LHCN-M2 (cell line): ENCODE measurements around the gene SREBF2. TPM values are rescaled to one million over a fixed set of nuclear protein-coding genes. Genes with fewer than 3 reads are reported as not detected.
A peak's percentile ranks its signal among the peaks of the same experiment; 100 is the strongest.

Experiments
- DNase-seq: peaks from one replicate; pipeline ENCODE4 v3.0.0-alpha.2; 2012; ENCODE audit warnings: low read depth
- total RNA-seq: library from RNA; depleted of rRNA; stranded (reverse); fragments of >200 nt; gene quantifications from 2 replicates; pipeline ENCODE4 v1.2.3, GENCODE V29; 2014

SREBF2 gene
- total RNA-seq, 1 experiment from 2014 or later: 42.1 TPM

DNA sequence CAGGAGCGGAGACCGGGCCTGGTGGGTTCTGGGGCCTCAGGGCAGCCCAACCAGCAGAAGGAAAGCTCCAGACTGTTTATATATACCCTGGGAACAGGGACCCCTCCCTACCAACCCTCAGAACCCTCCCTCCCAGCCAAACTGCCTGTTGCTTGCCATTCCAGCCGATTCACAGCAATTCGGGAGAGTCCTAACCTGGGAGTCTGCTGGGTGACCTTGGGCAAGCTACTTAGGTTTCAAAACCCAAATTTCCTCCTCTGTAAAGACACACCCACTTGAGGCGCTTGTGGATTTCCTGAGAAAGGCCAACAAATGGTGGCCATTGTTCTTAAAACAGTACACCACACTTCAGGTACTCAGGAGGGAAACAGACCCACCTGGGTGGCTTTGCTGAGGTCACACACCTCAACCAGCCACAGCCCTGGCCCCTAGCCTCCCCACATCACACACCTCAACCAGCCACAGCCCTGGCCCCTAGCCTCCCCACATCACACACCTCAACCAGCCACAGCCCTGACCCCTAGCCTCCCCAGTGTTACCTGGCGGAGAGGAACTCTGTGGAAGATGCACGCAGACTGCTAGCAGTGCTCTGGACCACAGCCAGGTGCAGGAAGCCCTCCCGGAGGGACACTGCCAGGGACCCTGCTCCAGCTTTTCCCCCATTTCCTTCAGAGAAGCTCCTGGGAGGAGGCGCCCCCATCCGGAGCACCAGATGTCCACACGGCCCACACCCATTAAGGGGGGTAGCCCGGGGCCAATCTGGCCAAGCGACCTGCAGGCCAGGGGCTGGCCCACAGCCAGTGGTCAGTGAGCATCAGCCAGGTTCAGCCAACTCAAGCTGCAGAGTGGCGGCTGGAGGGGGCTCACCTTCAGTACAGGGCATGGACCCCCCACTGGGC is 75.8 kb downstream of the SREBF2 start:
- no peak for DNase-seq

DNA sequence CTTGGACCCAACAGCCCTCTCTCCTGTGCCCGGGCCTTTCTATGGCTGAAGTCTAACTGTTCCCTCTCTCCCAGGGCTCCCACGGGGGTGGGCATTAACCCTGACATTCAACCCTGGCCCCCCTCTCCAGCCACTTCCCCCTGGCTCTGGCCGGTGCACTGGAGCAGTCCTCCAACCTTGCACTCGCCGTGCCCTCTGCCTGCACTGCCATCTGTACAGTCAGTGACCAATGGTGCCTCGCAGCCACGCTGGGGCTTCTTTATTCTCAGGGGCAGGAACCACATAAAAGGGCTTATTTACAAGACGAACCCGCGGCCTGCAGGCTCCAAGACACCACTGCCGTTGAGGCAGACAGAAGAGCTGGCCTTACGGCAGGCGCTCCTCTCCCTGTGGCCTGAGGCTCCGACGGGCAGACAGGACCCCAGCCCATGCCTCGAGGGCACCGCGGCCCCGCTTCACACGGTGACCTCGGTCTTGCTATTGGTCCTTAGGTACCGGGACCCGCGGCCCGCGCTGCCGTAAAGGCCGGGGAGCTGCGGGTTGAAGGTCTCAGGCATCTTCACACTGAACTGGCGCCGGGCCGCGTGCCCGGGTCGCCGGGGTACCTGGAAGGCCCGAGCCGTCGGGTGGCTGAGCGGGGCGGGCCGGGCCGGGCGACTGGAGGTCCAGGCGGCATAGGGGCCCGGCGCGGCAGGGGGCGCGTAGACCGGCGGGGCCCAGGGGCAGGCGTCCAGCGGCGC is 76.6 kb downstream of the SREBF2 start:
- no peak for DNase-seq

DNA sequence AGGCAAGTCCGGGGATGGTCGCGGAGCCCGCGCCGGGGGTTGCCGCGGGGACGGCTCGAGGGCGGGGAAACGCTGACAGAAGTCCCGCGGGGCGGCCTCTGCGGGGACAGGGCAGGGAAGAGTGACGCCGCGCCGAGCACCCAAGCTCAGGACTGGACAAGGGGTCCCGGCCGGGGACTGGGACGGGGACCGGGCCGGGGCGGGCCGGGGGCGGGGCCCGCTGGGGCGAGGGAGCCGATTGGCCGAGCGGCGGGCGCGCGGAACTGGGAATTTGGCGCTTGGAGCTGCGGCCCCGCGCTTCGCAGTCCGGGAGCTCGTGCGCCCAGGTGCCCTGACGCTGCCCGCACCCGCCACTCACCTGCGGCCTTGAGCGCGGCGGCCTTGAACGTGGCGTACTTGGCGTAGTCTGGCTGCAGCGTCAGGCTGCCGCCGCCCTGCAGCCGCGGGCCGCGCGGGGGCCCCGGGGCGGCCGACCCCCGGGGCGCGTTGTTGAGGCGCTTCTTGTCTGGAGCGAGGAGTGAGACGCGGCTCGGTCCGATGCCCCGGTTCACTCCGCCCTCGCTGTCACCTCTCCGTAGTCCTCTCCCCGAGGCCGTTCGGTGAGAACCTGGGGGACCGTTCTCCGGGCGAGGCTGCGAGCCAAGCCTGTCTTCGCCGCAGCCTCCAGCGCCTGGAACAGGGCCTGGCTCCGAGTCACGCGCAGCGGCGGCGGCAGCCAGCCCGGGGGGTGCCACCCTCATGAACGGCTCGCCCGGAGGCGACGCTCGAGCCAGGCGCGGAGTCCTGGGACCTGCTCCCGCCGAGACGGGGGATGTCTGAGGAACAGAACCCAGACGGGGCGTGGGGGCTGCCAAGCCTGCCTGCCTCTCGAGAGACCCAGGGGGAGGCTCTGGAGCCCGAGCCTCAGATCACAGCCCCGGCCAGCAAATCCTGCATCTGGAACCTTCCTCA is 77.4 kb downstream of the SREBF2 start:
- no peak for DNase-seq

DNA sequence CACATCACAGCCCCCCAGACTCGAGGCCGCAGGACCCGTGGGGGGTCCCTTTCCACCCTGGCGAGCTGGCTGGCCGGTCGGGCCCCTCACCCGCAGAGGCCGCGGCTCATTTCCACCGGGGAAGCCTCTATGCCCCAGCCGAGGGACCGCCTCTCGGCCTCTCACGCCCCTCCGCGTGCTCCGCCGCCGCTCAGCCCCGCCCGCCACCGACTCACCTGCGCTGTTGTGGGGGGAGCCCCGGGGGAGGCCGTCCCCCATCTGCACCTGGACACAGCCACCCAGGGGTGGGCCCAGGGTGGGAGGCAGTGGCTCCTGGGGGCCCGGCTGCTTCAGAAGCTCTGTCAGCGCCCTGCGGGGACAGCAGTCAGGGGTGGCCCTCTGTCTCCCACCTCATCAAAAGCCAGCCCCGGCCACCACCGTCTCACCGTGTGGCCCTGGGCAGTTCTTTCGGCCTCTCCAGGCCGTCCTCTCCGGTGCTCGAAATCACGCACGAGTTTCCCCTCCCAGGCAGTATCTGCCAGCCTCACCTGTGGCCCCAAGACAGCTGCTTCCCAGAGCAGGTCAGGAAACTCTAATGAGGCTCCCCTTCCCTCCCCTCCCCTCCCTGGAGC is 78.2 kb downstream of the SREBF2 start:
- no peak for DNase-seq

DNA sequence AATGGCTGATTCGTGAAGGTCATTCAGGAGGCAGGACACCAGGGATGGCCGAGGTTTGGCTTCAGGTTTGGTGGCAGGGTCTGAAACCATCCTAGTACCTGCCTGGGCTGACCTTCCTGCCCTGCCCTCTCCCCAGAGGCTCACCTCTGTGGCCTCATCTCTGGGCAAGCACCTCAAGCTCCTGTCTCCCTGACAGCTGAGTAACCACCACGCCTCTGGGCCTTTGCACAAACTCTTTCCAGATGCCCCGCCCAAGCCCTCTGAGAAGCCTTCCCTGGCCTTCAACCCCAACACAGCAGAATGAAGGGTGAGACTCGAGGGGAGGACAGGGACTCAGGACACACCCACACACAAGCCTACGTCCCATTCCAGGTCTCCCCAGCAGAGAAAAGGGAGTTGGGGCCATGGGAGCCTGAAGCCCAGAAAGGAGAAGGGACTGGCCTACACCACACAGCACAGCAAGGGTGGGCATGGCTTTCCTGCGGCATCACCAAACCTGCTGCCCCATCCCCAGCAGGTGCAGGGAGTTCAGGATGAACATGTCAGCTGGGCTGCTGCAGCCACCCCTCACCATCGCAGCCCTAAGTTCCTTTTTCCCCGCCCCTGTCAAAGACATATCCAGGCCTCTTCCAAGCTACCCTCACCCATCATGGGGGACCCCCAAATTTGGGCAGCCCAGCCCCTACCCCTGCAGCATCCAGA is 79.6 kb downstream of the SREBF2 start:
- no peak for DNase-seq

DNA sequence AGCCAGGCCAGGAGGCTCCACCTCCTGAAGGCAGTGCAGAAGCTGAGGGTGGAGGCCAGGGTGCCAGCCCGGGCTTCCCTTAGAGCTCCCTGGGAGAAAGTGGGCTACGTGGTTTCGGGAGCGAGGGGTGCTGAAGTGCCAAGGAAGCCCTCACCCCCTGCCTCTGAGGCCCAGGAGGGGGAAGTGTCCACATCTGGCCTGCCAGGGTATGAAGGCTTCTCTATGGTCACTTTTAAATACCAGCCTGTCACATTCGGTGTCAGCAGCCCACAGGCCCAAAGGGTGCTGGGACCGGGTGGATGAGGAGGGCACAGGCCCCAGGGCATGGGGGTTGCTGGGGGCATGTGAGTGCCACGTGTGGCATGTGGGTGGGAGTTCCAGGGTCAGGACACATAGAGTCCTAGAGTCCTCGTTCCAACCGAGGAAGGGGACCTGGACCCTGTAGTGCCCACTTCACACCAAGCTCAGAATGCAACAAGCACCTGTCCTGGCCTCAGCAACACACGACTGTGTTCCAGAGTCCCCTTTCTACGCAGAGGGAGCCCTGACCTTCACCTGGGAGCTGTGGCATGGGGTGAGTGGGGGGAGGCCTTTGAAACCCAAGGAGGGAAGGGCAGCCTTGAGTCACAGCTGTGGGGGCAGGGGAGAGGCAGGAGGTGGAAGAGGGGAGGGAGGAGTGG is 80.3 kb downstream of the SREBF2 start:
- no peak for DNase-seq

DNA sequence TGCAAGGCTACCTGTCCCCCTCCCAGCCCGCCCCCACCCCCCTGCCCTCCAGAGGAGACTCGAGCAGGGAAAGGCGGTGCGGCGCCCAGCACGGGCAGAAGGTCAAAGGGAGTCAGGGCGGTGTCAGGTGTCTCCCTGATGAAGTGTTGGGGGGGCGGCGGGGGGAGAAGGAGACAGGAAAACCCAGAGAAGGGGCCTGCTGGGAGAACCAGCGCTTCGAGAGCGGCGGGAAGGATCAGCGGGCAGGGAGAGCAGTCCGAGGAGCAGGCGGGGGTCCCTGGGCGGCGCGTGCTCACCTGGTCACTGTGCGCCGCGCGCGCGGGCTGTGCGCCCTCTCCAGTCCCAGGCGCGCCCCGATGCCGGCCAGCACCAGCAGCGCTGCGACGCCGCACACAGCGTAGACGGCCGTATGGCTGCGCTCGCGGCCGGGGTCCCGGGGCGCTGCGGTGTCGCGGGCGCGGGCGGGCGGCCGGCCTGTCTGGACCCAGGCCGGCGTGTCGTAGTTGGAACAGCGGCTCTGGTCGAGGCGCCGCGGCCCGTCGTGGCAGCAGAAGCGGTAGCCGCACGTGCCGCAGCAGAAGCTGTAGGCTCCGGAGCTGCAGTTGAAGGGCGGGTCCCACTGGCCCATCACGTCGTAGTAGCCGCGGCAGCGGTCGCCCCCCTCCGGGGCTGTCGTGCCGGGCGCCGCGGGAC is 81.1 kb downstream of the SREBF2 start:
- no peak for DNase-seq

DNA sequence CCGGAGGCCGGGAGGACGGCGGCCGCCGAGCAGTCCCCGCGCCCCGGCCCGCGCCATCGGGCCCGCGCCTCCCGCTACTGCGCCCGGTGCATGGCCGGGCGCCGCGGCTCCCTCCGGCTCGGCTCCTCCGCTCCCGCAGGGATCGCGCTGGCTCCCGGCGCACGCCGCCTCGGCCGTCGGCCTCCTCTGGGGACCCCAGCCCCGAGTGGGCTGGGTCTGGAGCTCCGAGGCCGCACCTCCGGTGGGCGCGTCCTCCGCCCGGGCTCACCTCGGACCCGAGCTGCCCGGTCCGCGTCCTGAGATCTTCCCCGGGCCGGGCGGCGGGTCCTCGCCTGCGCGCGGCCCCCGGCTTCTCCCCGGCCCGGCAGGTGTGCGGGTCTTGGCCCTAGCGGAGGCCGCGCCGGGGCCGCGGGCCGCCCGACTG is 81.7 kb downstream of the SREBF2 start:
- DNase-seq: no peak

DNA sequence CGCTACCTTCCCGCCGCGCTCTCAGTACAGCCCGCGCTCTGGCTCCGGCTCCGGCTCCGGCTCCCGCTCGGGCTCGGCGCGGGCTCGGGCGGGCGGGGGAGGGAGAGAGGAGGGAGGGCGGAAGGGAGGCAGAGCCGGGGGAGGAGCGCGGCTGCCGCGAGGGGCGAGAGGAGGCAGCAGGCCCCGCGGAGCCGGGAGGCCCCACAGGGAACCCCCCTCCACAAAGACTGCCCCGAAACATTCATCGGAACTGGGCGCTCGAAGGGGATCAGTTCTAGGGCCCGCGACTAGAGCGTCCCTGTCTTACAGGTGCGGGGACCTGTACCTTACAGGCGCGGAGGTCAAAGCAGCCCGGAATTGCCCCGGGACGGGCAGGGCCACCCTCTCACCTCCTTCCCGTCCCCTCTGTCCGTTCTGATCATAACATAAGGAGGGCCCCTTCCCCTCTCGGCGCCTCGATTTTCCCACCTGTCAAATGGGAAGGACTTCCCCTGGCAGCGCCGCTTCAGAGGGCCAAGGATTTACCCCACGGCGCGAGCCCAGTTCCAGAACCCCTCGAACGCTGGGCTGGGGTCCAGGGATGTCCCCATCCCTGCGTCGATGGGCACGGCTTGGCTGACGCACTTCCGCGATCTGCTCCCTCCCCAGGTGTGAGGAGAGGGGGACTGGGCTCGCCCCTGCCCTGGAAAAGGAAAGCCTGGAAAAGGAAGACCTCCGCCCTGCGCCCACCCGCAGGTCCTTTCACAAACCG is 82.3 kb downstream of the SREBF2 start, which contains the start of gene SHISA8:
Gene SHISA8, minus strand, starts transcription at position 40 of the 751 bp plus-strand sequence. CDS start 407 bp downstream, outside the sequence.
- DNase-seq: no peak

DNA sequence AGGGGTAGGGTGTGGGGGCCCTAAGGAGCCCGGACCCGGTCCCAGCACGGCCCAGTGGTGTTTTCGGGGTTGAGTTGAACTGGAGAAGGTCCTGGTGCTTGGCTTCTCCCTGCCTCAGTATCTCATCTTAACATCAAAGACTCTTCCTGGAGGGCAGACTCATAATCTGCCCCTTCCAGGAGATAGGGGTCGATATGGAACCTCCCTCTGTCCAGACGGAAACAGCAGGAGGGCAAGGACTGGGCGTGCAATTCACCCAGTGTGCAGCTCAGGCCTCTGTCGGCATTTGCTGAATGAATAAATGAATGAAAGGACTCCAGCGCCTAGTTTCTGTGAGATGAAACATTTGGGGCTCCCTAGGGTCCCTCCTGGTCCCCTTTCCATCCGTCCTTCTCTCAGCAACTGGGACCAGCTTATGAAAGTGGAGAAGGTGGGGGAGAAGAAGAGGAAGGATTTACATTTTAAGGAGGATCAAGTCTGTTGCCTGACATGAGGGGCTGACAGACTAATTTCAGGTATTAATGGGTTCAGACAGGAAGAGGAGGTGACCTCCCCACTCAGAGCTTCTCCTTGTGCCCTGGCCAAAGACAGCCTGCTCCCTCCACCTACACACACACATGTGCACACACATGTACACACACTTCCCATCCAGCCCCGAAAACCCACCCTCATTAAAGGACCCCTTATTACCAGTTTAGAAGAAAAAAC is 83.0 kb downstream of the SREBF2 start:
- DNase-seq: no peak

DNA sequence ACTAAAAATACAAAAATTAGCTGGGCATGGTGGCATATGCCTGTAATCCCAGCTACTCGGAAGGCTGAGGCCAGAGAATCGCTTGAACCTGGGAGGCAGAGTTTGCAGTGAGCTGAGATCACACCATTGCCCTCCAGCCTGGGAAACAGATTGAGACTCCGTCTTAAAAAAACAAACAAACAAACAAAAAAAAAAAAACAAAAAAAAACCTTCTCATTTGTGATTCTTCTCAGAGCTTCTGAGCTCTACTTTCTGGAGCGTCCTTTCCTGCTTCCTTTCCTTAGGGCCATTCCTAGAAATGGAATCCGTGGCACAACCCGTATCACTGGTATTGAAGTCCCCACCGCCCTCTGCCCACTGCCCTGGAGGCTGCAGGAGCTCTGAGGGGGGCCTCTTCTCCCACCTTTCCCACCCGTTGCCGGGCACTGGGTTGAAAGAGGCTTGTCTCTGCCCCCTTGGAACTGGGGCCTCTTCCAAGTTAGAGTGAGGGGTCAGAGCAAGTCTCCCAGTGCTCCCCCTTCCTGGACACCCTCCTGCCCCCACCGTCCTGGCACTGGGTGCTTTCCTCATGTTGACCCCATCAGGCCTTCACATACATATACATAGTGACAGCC is 83.9 kb downstream of the SREBF2 start:
- DNase-seq: no peak

DNA sequence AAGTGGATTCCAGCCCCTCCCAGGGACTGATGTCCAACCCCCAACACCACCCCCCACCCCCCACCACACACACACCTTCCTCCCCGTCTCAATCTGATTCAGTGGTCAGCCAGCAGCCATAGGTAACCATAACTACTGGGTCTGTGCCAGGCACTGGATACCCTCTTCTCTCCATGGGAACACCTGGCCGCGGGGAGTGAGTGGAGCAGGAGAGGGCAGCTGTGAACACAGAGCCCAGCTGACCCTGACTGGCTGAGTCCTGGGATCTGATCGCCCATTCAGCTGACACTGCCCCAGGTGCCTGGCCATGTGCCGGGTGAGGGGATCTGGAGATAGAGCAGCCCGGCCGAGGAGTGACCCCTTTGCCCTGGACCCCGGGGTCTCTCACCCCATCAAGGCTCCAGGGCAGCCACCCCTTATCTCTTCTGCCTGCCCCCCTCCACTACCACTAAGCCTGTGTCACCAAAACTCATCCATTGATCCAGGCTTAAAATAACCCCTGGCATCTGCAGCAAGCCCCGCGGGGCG is 84.5 kb downstream of the SREBF2 start:
- DNase-seq: no peak

DNA sequence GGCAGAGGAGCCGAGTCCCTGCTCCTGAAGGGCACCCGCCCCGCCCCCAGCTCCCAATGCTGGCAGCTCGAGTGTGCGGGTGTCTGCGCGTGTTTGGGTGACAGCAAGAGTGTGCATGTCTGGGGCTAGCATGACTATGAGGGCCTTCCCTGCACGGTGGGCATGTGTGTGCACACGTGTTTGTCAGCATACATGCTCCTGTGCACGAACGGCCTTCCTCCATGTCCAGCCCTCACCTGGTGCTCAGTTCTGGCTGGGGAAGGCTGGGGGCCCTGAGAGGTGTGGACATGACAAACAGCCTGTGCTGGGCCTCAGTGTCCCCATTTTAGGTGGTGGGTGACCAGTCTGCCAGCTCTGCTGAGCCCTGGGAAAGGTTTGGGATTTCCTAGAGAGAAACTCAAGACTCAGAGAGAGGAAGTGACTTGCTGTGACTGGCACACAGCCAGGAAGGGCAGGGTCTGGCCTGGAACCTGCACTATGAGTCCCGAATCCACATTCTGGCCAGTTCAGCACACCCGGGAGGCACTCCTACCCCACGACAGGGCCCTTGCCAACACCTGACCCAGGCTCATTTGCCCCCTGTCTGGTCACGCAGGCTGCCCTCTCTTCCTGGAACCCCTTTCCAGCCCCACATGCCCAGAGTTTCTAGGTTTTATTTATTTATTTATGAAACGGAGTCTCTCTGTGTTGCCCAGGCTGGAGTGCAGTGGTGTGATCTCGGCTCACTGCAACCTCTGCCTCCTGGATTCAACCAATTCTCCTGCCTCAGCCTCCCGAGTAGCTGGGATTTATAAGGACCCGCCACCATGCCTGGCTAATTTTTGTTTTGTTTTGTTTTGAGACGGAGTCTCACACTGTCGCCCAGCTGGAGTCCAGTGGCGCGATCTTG is 85.2 kb downstream of the SREBF2 start:
- peak; percentile 49 for DNase-seq

DNA sequence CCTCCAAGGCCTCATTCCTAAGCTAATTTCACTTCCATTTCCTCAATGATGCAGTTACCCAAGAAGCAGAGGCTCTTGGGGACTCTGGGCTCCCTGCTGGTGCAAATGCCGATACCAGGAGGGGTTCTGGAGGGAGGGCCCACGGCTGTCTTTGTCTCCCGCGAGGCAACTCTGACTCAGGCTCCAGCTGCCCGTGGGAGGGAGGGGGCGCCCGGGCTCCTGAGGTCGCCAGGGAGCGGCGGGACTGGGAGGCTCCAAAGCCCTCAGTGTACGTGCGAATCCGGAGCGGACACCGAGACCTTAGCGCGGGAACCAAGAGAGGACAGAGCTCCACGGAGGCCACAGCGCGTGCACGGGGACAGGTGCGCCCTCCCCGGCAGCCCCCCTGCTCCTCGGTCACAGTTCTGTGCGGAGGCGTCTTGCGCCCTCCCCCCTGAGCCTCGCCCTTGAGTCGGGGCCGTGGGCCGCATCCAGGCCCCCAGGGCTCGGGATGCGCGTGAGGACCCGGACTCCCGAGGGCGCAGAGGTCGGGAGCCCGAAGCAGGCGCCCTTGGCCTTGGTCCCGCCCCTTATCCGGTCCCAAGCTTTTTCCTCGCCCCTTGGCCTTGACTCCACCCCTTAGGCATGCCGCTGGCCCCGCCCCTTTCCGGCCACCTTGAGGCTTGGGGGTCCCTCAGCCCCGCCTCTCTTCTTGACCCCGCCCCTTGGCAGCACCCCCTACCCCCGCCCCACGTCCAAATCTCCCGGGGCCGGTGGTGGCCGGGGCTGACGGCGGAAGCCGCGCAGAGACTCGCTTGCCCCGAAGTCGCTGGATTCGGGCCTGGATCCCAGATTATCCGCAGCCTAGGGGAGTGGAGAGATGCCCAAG is 86.7 kb downstream of the SREBF2 start:
- DNase-seq: peak; percentile 33
